ENCODE data around the gene LBP. TPM values are rescaled to one million over a fixed set of nuclear protein-coding genes. Genes with fewer than 3 reads are reported as not detected.

LBP gene
- total and polyA plus RNA-seq, 10 of the 15 experiments (the other 5 are each of a cell fraction or from before 2014, with no cell fraction given): 0.04 to 0.10 TPM; not detected in 8

GRCh38 chr20:38320221-38320620 lies 26.1 kb upstream of the LBP start:
- ATAC-seq: no peak
- H2AFZ ChIP-seq (ENCODE audit: control insufficient read depth, low read depth, low read length): no peak overlapping the region
- no peaks in the 10 kb centered on the region for H3K4me1 ChIP-seq (ENCODE audit: control insufficient read depth, insufficient read depth, low read length)
- ChIA-PET POLR2A (no interaction called here), CTCF (no interaction called here), SMC1A (ENCODE audit: uncharacterized antibody, unreplicated experiment) (no interaction called here), RAD21 (ENCODE audit: unreplicated experiment) (no interaction called here)
- no peak overlapping the region for H3K27ac ChIP-seq (ENCODE audit: control insufficient read depth, insufficient read depth)
- no peak for DNase-seq (ENCODE audit: low read depth, low spot score)
- H3K27me3 ChIP-seq (replicated peaks in 1 of 2; ENCODE audit: control insufficient read depth in 2 of 2, insufficient read depth in 2 of 2, low read length in 1 of 2): no peaks in the 10 kb centered on the region; a peak in 1 of 4 replicates
- H3K9me3 ChIP-seq (replicated peaks; ENCODE audit: control insufficient read depth, insufficient read depth, low read length): no peaks in the 10 kb centered on the region
- no TSS peak for BruUV-seq (replicated peaks)
- intact Hi-C loops (cut with micrococcal nuclease; ENCODE audit: unreplicated experiment): no loop called here
- no peak overlapping the region for H3K9ac ChIP-seq (ENCODE audit: control insufficient read depth, insufficient read depth, low read length)
- no peaks in the 10 kb centered on the region for H4K20me1 ChIP-seq (ENCODE audit: control insufficient read depth, insufficient read depth)
- TF ChIP-seq, protein P1, sequence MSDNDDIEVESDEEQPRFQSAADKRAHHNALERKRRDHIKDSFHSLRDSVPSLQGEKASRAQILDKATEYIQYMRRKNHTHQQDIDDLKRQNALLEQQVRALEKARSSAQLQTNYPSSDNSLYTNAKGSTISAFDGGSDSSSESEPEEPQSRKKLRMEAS (IDR thresholded peaks at IDR 0.05; ENCODE audit: low read depth, low read length): no peak
- TF ChIP-seq, protein P2, sequence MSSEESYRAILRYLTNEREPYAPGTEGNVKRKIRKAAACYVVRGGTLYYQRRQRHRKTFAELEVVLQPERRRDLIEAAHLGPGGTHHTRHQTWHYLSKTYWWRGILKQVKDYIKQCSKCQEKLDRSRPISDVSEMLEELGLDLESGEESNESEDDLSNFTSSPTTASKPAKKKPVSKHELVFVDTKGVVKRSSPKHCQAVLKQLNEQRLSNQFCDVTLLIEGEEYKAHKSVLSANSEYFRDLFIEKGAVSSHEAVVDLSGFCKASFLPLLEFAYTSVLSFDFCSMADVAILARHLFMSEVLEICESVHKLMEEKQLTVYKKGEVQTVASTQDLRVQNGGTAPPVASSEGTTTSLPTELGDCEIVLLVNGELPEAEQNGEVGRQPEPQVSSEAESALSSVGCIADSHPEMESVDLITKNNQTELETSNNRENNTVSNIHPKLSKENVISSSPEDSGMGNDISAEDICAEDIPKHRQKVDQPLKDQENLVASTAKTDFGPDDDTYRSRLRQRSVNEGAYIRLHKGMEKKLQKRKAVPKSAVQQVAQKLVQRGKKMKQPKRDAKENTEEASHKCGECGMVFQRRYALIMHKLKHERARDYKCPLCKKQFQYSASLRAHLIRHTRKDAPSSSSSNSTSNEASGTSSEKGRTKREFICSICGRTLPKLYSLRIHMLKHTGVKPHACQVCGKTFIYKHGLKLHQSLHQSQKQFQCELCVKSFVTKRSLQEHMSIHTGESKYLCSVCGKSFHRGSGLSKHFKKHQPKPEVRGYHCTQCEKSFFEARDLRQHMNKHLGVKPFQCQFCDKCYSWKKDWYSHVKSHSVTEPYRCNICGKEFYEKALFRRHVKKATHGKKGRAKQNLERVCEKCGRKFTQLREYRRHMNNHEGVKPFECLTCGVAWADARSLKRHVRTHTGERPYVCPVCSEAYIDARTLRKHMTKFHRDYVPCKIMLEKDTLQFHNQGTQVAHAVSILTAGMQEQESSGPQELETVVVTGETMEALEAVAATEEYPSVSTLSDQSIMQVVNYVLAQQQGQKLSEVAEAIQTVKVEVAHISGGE (CRISPR knock-in tag; IDR thresholded peaks at IDR 0.05): no peak
- TF ChIP-seq MYB (IDR thresholded peaks at IDR 0.05; ENCODE audit: borderline replicate concordance, low read depth, low read length) (no peak), CREM (IDR thresholded peaks at IDR 0.05; ENCODE audit: low read depth) (no peak), TCF12 (IDR thresholded peaks at IDR 0.05; ENCODE audit: low read depth, low read length) (no peak), SUZ12 (IDR thresholded peaks at IDR 0.05; ENCODE audit: unreplicated experiment) (no peak), TBL1XR1 (IDR thresholded peaks at IDR 0.05; ENCODE audit: low read depth, low read length) (no peak), KDM1A (IDR thresholded peaks at IDR 0.05; ENCODE audit: borderline replicate concordance) (no peak), ASH2L (IDR thresholded peaks at IDR 0.05; ENCODE audit: borderline replicate concordance, low read depth) (no peak), SMAD1 (IDR thresholded peaks at IDR 0.05; ENCODE audit: low read depth, partially characterized antibody) (no peak), RFX5 (IDR thresholded peaks at IDR 0.05; ENCODE audit: low read depth, low read length) (no peak), NBN (IDR thresholded peaks at IDR 0.05) (no peak), POLR2A (IDR thresholded peaks at IDR 0.05; ENCODE audit: low read depth, low read length) (no peak), CBX5 (IDR thresholded peaks at IDR 0.05; ENCODE audit: low read depth) (no peak), MTA3 (IDR thresholded peaks at IDR 0.05; ENCODE audit: borderline replicate concordance, low read length) (no peak), POLR2AphosphoS2 (IDR thresholded peaks at IDR 0.05; ENCODE audit: low read depth, low read length) (no peak), ZNF622 (IDR thresholded peaks at IDR 0.05) (no peak)
- TF ChIP-seq, protein P3, sequence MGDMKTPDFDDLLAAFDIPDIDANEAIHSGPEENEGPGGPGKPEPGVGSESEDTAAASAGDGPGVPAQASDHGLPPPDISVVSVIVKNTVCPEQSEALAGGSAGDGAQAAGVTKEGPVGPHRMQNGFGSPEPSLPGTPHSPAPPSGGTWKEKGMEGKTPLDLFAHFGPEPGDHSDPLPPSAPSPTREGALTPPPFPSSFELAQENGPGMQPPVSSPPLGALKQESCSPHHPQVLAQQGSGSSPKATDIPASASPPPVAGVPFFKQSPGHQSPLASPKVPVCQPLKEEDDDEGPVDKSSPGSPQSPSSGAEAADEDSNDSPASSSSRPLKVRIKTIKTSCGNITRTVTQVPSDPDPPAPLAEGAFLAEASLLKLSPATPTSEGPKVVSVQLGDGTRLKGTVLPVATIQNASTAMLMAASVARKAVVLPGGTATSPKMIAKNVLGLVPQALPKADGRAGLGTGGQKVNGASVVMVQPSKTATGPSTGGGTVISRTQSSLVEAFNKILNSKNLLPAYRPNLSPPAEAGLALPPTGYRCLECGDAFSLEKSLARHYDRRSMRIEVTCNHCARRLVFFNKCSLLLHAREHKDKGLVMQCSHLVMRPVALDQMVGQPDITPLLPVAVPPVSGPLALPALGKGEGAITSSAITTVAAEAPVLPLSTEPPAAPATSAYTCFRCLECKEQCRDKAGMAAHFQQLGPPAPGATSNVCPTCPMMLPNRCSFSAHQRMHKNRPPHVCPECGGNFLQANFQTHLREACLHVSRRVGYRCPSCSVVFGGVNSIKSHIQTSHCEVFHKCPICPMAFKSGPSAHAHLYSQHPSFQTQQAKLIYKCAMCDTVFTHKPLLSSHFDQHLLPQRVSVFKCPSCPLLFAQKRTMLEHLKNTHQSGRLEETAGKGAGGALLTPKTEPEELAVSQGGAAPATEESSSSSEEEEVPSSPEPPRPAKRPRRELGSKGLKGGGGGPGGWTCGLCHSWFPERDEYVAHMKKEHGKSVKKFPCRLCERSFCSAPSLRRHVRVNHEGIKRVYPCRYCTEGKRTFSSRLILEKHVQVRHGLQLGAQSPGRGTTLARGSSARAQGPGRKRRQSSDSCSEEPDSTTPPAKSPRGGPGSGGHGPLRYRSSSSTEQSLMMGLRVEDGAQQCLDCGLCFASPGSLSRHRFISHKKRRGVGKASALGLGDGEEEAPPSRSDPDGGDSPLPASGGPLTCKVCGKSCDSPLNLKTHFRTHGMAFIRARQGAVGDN (IDR thresholded peaks at IDR 0.05): no peak
- TF ChIP-seq, protein P4, sequence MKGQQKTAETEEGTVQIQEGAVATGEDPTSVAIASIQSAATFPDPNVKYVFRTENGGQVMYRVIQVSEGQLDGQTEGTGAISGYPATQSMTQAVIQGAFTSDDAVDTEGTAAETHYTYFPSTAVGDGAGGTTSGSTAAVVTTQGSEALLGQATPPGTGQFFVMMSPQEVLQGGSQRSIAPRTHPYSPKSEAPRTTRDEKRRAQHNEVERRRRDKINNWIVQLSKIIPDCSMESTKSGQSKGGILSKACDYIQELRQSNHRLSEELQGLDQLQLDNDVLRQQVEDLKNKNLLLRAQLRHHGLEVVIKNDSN (IDR thresholded peaks at IDR 0.05; ENCODE audit: borderline replicate concordance, extremely low read length, insufficient read depth, low read depth, low read length): no peak
- H3K79me2 ChIP-seq (ENCODE audit: control insufficient read depth, insufficient read depth, low read length): no peaks in the 10 kb centered on the region
- H3K4me2 ChIP-seq (ENCODE audit: control insufficient read depth, insufficient read depth): no peak overlapping the region
- in situ Hi-C loops (cut with MboI): no loop called here
- no peaks in the 10 kb centered on the region for H3K36me3 ChIP-seq (ENCODE audit: control insufficient read depth in 2 of 2, insufficient read depth in 2 of 2, low read length in 1 of 2)
- no peak overlapping the region for H3K4me3 ChIP-seq
- no peak for FAIRE-seq
- 28% methylated on average over 6 of the region's 6 CpGs for WGBS (ENCODE audit: insufficient coverage, insufficient replicate concordance, low lambda C conversion rate, missing lambda C conversion rate)

Measured in GM12878 (cell line).